ENCODE data around the gene CBR4.

Gene CBR4

DNA sequence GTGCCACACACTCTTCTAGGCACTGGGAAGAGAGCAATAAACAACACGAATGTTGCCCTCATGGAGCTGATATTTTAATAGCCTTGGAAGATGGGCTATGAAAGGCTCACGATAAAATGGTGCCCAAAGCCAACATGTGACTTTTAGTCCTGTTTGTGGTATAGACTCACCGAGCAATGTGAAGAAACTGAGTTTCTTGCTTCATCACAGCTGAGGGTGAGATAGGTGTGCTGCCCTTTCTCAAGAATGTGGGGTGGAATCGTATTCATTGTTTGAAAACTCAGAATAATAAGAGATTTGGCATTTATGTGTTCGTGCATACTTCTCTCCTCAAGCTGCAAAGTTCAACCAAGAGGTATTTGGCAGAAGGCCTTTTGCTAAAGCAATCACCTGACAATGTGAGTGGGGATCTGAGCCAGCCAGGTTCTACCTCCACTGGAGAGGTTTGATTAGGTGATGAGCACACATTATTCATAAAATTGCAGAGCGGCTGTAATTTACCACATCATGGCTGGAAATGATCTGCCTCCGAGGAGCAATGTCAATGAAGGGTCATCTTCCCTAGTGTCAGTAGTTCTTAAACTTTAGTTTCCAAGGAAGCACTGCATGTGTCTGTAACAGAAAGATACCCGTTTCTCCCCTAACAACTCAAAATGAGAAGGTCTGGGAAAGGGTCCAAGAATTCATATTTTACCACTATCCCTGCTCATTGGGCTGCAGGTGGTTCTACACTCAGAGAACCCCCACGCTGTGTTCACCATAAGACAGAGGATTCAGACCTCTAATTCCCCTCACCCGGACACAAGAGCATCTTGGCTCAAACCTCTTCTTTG is 41.9 kb upstream of the CBR4 start:
- peaks cover 3% of the 10 kb centered on the region for H3K27me3 Mint-ChIP-seq (ENCODE audit: low read depth)
- H3K4me3 Mint-ChIP-seq: peak overlapping the region in 1 of 3 experiments; percentile 34
- peaks cover 51% of the 10 kb centered on the region for H3K4me1 Mint-ChIP-seq
- no peaks in the 10 kb centered on the region for H3K9me3 Mint-ChIP-seq
- H3K36me3 Mint-ChIP-seq (ENCODE audit: low read depth): no peaks in the 10 kb centered on the region
- H3K27ac Mint-ChIP-seq: peak overlapping the region; percentile 81 to 94 (median 91)
- TF ChIP-seq, protein P1, sequence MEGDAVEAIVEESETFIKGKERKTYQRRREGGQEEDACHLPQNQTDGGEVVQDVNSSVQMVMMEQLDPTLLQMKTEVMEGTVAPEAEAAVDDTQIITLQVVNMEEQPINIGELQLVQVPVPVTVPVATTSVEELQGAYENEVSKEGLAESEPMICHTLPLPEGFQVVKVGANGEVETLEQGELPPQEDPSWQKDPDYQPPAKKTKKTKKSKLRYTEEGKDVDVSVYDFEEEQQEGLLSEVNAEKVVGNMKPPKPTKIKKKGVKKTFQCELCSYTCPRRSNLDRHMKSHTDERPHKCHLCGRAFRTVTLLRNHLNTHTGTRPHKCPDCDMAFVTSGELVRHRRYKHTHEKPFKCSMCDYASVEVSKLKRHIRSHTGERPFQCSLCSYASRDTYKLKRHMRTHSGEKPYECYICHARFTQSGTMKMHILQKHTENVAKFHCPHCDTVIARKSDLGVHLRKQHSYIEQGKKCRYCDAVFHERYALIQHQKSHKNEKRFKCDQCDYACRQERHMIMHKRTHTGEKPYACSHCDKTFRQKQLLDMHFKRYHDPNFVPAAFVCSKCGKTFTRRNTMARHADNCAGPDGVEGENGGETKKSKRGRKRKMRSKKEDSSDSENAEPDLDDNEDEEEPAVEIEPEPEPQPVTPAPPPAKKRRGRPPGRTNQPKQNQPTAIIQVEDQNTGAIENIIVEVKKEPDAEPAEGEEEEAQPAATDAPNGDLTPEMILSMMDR (IDR thresholded peaks at IDR 0.05; ENCODE audit: unreplicated experiment in 3 of 3): no peak

DNA sequence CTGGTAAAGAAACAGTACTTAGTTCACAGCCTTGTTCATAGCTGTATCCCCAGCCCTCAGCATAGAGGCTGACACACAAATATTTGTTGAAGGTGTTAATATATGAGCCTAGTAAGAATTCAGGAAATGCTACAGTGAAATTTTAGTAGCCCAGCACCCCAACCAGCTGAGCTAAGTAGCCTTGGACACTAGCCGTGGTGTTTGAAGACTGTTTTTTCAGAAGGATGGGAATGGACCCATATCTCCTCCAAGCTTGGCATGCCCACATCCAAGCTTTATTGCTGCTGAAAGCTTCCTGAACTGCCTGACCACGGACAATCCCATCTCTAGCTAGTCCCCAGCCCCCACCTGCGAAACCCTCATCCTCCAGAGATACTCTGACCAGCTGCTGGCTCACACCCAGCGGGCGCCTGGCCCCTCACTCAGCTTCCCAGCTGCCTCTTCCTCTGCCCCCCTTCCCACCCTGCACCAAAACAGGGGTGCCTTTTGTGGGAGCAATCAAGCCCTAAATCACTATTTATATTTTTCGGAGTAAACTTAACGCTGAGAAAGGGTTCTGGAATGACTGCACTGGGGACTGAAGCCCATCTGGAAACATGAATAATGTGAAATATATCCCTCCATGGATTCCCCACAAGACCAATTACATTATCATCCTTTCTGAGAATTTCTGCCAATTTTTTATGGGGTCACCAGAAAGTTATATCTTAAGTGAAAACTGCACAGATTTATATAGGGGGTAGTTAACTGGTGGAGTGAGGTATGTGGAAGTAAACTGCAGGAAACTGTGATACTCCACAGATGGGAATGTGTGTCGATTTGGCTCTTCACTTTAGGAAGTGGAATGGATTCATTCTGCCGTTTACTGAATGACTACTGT is 41.1 kb upstream of the CBR4 start:
- Mint-ChIP-seq H3K4me1 (peaks cover 51% of the 10 kb centered on the region), H3K36me3 (ENCODE audit: low read depth) (no peaks in the 10 kb centered on the region), H3K9me3 (no peaks in the 10 kb centered on the region), H3K27ac (peak overlapping the region; percentile 81 to 94 (median 91)), H3K4me3 (peak overlapping the region in 2 of 3 experiments; percentile 13 to 34), H3K27me3 (ENCODE audit: low read depth) (peaks cover 3% of the 10 kb centered on the region)
- TF ChIP-seq, protein P1 (IDR thresholded peaks at IDR 0.05; ENCODE audit: unreplicated experiment in 3 of 3): no peak

DNA sequence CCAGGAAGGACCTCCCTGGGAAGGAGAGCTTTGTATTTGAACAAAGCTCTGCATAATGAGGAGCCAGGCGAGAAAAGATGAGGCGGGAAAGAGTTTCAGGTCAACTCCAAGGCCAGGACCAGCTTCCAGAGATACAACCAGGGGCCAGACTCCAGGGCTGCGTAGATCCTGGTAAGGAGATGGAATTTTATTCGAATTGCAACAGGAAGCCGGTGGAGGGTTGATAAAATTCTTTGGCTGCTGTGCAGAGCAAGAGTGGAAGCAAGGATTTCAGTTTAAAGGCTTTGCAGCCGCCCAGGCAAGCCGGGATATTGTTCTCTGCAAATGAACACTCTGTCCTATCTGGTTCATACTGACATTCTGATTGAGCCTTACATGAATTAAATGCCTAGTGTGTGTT is 40.2 kb upstream of the CBR4 start:
- H3K27me3 Mint-ChIP-seq (ENCODE audit: low read depth): peaks cover 3% of the 10 kb centered on the region
- H3K4me1 Mint-ChIP-seq: peaks cover 51% of the 10 kb centered on the region
- H3K4me3 Mint-ChIP-seq: peak overlapping the region in 1 of 3 experiments; percentile 31
- TF ChIP-seq, protein P1 (IDR thresholded peaks at IDR 0.05; ENCODE audit: unreplicated experiment in 3 of 3): no peak
- H3K36me3 Mint-ChIP-seq (ENCODE audit: low read depth): no peaks in the 10 kb centered on the region
- no peaks in the 10 kb centered on the region for H3K9me3 Mint-ChIP-seq
- peak overlapping the region; percentile 81 to 94 (median 91) for H3K27ac Mint-ChIP-seq

DNA sequence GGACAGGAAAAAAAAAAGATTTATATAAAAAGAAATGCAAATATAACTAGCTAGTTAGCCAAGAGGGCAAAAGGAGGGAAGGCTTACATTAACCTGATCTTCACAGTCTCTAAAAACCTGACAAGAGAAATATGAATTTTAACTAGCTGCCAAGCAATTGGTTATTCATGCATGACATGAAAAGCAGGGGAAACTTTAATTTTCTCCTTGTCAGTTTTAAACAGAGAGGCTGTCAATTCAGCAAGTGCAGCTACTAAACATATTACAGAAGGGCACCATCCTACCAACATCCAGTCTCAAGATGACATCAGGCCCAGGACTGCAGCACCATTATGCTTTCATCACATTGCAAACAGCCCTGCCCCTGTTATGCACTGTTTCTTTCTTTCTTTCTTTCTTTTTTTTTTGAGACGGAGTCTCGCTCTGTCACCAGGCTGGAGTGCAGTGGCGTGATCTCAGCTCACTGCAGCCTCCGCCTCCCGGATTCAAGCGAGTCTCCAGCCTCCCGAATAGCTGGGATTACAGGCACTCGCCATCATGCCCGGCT is 38.9 kb upstream of the CBR4 start:
- TF ChIP-seq, protein P1 (IDR thresholded peaks at IDR 0.05; ENCODE audit: unreplicated experiment in 3 of 3): no peak
- H3K9me3 Mint-ChIP-seq: no peaks in the 10 kb centered on the region

DNA sequence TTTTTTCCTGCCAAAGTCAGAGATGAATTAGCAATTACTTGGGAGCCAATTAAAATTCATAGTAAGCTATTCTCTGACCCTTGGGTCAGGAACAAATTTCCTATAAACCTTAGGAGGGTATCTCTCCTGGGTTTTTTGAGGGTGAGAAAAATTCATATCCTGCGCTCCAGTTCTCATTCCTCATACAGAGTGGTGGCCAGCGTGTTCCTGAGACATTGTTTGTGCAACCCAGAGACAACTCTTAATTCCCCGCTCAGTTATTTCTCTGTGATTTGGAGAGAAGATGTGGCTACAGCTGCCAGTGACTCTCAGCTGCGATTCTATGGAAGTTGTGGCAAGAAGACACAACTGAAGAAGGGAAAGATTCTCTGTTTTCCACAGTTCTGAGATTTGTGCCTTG is 37.9 kb upstream of the CBR4 start:
- Mint-ChIP-seq H3K9me3 (no peaks in the 10 kb centered on the region), H3K4me3 (peak overlapping the region in 1 of 3 experiments; percentile 0), H3K27ac (peak overlapping the region; percentile 26 to 78 (median 50)), H3K4me1 (peaks cover 45% of the 10 kb centered on the region), H3K36me3 (ENCODE audit: low read depth) (no peaks in the 10 kb centered on the region), H3K27me3 (ENCODE audit: low read depth) (peaks cover 8% of the 10 kb centered on the region)
- TF ChIP-seq, protein P1 (IDR thresholded peaks at IDR 0.05; ENCODE audit: unreplicated experiment in 3 of 3): no peak

More for the DNA sequence above, 38.9 kb upstream of the CBR4 start:
- Mint-ChIP-seq H3K36me3 (ENCODE audit: low read depth) (no peaks in the 10 kb centered on the region), H3K4me1 (peaks cover 51% of the 10 kb centered on the region), H3K27me3 (ENCODE audit: low read depth) (peaks cover 3% of the 10 kb centered on the region), H3K4me3 (no peak overlapping the region), H3K27ac (peak overlapping the region in 2 of 3 experiments; percentile 26 to 28)
